ENCODE data around the gene PRICKLE2.

The PRICKLE2 gene

DNA sequence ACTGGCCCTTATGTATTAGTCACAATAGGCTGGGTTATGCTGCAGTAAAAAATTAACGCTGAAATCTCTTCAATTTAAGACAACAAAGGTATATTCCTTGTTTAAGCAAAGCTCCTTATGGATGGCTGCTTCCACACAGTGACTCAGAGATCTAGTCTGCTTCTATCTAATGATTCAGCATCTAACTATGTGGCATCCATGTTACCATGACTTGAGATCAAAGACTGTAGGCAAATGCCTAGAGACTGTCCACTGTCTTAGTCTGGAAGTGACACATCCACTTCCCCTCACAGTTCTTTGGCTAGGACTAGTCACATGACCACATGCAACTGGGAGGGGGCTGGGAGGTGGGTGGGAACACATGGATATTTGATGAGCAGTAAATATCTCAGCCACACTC, 140.6 kb downstream of the PRICKLE2 start:
- POLR2A ChIA-PET = no interaction called here
- TF ChIP-seq, protein P1, sequence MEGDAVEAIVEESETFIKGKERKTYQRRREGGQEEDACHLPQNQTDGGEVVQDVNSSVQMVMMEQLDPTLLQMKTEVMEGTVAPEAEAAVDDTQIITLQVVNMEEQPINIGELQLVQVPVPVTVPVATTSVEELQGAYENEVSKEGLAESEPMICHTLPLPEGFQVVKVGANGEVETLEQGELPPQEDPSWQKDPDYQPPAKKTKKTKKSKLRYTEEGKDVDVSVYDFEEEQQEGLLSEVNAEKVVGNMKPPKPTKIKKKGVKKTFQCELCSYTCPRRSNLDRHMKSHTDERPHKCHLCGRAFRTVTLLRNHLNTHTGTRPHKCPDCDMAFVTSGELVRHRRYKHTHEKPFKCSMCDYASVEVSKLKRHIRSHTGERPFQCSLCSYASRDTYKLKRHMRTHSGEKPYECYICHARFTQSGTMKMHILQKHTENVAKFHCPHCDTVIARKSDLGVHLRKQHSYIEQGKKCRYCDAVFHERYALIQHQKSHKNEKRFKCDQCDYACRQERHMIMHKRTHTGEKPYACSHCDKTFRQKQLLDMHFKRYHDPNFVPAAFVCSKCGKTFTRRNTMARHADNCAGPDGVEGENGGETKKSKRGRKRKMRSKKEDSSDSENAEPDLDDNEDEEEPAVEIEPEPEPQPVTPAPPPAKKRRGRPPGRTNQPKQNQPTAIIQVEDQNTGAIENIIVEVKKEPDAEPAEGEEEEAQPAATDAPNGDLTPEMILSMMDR (IDR thresholded peaks at IDR 0.05; ENCODE audit: control extremely low read depth, extremely low read depth, low read depth, missing control alignments) = no peak
- no peak for DNase-seq (ENCODE audit: extremely low spot score)
- CTCF ChIA-PET = no interaction called here

DNA sequence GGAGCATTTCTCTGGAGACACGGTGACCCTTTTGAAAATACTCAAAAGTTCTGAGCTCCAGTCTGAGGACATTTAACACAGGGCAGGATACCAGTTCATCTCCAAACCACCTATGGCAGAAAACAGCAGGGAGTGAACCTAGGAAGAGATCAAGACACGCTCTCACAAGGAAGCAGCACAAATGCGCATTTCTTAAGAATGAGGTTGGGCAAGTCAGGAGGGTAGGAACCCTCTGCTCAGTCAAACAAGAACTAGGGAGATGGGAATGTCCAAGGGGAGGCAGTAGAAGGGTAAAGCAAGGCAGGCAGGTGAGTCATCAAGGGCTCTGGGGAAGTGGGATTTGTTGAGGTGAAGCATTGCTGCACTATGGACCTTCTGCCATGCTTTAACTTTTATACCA, 141.7 kb downstream of the PRICKLE2 start:
- no peak for DNase-seq (ENCODE audit: extremely low spot score)

DNA sequence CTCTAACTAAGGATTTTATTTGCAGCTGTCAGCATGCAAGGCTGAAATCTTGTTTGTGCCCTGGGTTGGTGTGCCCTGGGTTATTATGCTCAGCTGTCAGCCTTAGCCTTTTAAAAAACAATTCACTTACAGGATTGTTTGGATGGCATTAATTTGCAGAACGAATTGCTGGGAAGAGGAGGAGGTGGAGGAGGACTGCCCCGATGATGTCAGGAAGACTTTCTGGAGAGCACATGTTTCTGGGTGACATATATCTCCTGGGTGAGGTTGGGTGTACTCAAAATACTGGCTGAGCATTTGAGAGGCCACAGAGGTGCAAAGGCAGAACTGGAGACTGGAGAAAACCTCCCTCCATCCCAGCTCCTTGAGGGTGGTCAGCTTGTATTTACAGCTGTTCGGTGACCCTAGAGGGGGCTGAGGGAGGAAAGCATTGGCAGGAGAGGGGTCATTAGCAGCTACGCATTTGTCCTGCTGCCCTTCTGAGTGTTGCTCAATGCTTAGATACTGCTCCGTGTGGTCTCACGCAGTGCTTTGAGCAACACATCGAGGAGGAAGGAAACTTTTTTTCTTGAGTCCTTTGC, 142.2 kb downstream of the PRICKLE2 start:
- TF ChIP-seq, protein P1 (IDR thresholded peaks at IDR 0.05; ENCODE audit: control extremely low read depth, extremely low read depth, low read depth, missing control alignments) = no peak
- DNase-seq (ENCODE audit: extremely low spot score) = no peak
- CTCF ChIA-PET = interaction anchor here (1.9 kb wide), 1 partner anchor 22 kb away, joined by 4 read pairs; no protein-coding TSS in a partner anchor
- POLR2A ChIA-PET = no interaction called here

More for the DNA sequence above, 141.7 kb downstream of the PRICKLE2 start:
- CTCF ChIA-PET = interaction anchor here (1.9 kb wide), 1 partner anchor 22 kb away, joined by 4 read pairs; no protein-coding TSS in a partner anchor
- POLR2A ChIA-PET = no interaction called here
- TF ChIP-seq, protein P1 (IDR thresholded peaks at IDR 0.05; ENCODE audit: control extremely low read depth, extremely low read depth, low read depth, missing control alignments) = no peak

DNA sequence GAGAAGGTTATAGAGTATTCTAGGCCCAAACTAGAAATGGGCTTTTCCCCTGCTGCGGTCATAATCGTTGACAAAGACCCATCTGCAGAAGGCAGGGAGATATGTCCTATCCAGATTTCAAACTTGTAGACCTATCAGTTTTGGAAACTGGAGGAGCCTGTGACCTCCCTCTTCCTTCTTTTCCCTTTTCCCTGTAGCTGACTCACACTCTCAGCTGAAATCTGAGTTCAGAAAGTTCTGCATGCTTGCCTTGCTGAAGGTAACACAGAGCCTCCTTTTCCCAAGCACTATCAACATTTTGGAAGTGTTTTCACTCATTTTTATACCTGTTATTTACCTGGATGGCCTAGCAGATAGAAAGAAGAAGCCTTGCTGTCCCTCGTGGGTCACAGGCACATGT, 142.9 kb downstream of the PRICKLE2 start:
- no peak for DNase-seq (ENCODE audit: extremely low spot score)
- CTCF ChIA-PET = interaction anchor here (1.9 kb wide), 1 partner anchor 23 kb away, joined by 4 read pairs; no protein-coding TSS in a partner anchor

DNA sequence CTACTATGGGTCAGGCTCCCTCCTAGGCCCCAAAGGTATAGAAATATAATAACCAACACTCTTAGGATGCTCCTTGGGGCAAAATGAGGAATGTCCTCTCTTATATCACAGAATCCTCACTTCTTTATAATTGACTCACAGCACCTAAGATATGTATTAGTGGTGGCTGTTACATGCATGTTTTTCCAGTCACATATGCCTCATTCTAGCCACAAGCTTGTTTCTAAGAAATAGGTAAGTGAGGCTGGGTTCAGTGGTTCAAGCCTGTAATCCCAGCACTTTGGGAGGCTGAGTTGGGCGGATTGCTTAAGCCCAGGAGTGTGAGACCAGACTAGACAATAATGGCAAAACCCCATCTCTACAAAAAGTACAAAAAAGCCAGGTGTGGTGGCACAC, 144.0 kb downstream of the PRICKLE2 start:
- TF ChIP-seq, protein P1 (IDR thresholded peaks at IDR 0.05; ENCODE audit: control extremely low read depth, extremely low read depth, low read depth, missing control alignments) = no peak
- ChIA-PET POLR2A (no interaction called here), CTCF (interaction anchor here (1.0 to 1.8 kb wide), 4 partner anchors 9 to 382 kb away, joined by 3 to 4 read pairs (median 3); no protein-coding TSS in a partner anchor)

More for the DNA sequence above, 142.9 kb downstream of the PRICKLE2 start:
- POLR2A ChIA-PET = no interaction called here
- TF ChIP-seq, protein P1 (IDR thresholded peaks at IDR 0.05; ENCODE audit: control extremely low read depth, extremely low read depth, low read depth, missing control alignments) = no peak

DNA sequence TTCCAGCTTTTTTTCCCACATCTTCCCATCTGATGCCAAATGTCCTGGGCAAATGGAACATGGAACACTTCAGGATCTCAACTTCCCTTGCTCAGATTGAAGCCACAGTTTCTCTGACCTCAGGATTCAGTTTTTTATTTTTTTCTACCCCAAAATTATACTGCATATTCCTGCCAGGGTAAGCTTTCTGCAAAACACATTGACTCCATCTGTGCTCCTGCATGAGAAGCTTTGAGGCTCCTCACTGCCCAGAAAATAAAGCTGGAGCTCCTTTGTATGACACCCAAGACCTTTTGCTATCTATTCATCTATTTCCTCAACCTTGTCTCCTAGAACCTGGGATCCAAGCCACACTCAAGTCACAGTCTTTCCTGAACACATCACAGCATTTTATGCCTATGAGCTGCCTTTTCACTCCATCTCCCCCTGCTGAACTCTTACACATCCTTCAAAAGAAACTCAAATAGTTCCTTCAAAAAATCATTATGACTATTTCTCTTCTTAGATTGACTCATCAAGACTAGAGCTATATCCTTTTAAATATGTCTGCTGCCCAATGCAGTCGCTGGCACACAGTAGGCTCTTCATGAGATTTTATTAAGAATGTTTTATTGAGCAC, 144.5 kb downstream of the PRICKLE2 start:
- ChIA-PET CTCF (interaction anchor here (1.0 to 1.8 kb wide), 5 partner anchors 10 to 404 kb away, joined by 3 to 5 read pairs (median 3); no protein-coding TSS in a partner anchor), POLR2A (no interaction called here)
- DNase-seq (ENCODE audit: extremely low spot score) = no peak
- TF ChIP-seq, protein P1 (IDR thresholded peaks at IDR 0.05; ENCODE audit: control extremely low read depth, extremely low read depth, low read depth, missing control alignments) = no peak

More for the DNA sequence above, 144.0 kb downstream of the PRICKLE2 start:
- DNase-seq (ENCODE audit: extremely low spot score) = no peak
